NCI-H2029 (cell line): ENCODE results near the gene LAMB1.

Source experiments
- DNase-seq: peaks from one replicate; lab custom pipeline; 2025; lab: John Stamatoyannopoulos, UW

The LAMB1 gene

DNA sequence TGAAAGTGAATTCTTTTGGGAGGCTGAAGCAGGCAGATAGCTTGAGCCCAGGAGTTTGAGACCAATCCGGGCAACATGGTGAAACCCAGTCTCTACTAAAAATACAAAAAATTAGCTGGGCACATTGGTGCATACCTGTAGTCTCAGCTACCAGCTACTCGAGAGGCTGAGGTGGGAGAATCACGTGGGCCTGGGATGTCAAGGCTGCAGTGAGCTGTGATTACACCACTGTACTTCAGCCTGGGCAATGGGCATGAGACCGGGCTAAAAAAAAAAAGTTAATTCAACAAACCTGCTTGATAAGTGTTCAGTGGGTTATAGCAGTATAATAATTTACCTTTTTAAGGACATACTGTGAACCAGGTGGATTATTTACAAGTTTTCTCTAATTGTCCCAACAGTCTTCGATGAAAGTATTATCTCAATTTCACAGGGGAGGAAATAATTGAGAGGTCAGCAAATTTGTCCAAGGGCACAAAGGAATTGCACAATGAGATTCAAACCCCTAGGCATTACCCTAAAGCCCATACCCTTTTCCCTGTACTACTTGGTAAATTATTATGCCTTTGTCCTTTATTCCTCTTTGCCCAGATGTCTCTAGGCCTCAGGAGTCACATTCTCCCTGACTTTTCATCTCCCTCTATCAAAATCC, 125.1 kb downstream of the LAMB1 start:
- DNase-seq = no peak

- DNase-seq = no peak
Observed at GRCh38 chr7:107876916-107877315, 126.0 kb downstream of the LAMB1 start.

DNA sequence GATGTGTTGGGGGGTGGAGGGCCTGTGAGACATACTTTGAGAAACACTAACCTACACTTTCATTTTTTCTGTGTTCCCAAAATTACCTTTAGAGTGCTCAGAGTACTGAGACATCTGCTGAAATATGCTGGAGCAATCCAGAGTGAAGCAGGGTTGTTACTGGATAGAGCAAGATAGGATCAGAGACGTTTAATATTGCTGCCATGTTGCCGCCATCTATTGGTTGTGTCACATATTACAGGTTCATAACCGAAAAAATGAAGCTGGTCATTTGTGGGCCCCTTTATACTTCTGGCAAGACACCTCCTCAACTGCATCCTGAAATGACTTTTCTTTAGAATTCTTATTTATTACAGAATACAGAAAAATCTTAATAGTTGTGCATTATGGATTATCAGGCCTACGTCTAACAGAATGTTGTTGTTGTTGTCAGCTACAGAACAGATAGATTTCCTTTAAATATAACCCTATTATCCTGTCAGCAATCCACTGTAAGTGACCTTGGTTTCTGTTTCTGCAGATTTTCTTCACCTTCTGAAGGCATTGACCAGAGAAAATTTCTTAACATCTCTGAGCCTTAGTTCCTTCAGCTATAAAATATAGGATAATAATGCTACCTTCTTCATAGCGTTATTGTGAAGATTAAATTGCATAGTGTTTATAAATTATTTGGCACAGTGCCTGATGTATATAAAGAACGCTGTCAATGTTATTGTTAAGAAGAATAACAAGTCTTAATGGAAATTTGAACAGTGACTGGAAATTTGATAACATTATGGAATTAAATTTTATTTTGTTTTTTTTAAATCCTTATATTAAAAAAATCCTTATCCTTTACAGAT, 128.1 kb downstream of the LAMB1 start:
- peak; percentile 36 for DNase-seq

GRCh38 chr7:107874111-107874510, 128.8 kb downstream of the LAMB1 start:
- no peak for DNase-seq
